CD4-positive, alpha-beta T cell treated with Interleukin-21 for 1 hour (primary cell): ENCODE results near the gene GRIN3B.

Experiments used
- DNase-seq: peaks from one replicate; pipeline ENCODE4 v3.0.0-alpha.2; 2020

Gene GRIN3B

GRCh38 chr19:964761-965694, 35.2 kb upstream of the GRIN3B start:
- DNase-seq, result no peak

GRCh38 chr19:966485-967088, 33.6 kb upstream of the GRIN3B start:
- no peak for DNase-seq

- no peak for DNase-seq
These were observed 29.5 kb upstream of the GRIN3B start for GRCh38 chr19:970695-971094.

- no peak for DNase-seq
These were observed 28.4 kb upstream of the GRIN3B start for GRCh38 chr19:971795-972194.

- no peak for DNase-seq
These were observed 27.9 kb upstream of the GRIN3B start for GRCh38 chr19:972281-972680.

- no peak for DNase-seq
These were observed 26.3 kb upstream of the GRIN3B start for GRCh38 chr19:973726-974563.

- no peak for DNase-seq
These were observed 25.5 kb upstream of the GRIN3B start for GRCh38 chr19:974564-975257.

GRCh38 chr19:976476-976875, 23.7 kb upstream of the GRIN3B start:
- no peak for DNase-seq

GRCh38 chr19:977058-977464, 23.2 kb upstream of the GRIN3B start:
- DNase-seq, result no peak

- DNase-seq, result no peak
These were observed 20.9 kb upstream of the GRIN3B start for GRCh38 chr19:979318-979741.

- no peak for DNase-seq
These were observed 19.9 kb upstream of the GRIN3B start for GRCh38 chr19:980133-980998.

GRCh38 chr19:982567-983170, 17.6 kb upstream of the GRIN3B start:
- DNase-seq, result peak; percentile 76

GRCh38 chr19:984165-984967, 15.9 kb upstream of the GRIN3B start, which contains the start of gene WDR18:
Gene WDR18 (plus strand): TSS chr19:984345. CDS start chr19:984354, 9 bp downstream.
- peak; percentile 91 for DNase-seq

GRCh38 chr19:986083-986482, 14.1 kb upstream of the GRIN3B start:
- DNase-seq, result no peak

- no peak for DNase-seq
These were observed 12.1 kb upstream of the GRIN3B start for GRCh38 chr19:988081-988480.

GRCh38 chr19:988510-988909, 11.7 kb upstream of the GRIN3B start:
- no peak for DNase-seq

- DNase-seq, result no peak
These were observed 10.7 kb upstream of the GRIN3B start for GRCh38 chr19:989381-990081.

- DNase-seq, result no peak
These were observed 10.1 kb upstream of the GRIN3B start for GRCh38 chr19:990119-990571.

- no peak for DNase-seq
These were observed 9.5 kb upstream of the GRIN3B start for GRCh38 chr19:990746-991145.
